Neural cell (in vitro differentiated cells): ENCODE results near the gene GFOD2. TPM values are rescaled to one million over a fixed set of nuclear protein-coding genes. Genes with fewer than 3 reads are reported as not detected.

Experiments used
- H2AFZ ChIP-seq: fragments of 200-600, 300-800 bp; sonication (generic), shearing (Covaris generic); 2 replicates; pipeline ENCODE4 v1.6.0; 2014; ENCODE audit warnings: low read depth, mild to moderate bottlenecking, antibody characterized with exemption, low read length, moderate library complexity
- H3F3A ChIP-seq: fragments of 200-600 bp; shearing (Covaris generic); 2 replicates; pipeline ENCODE4 v1.6.1; 2016; ENCODE audit warnings: mild to moderate bottlenecking, moderate library complexity, mixed read lengths, antibody characterized with exemption, low read length; ENCODE audit not compliant: insufficient read depth, poor library complexity, severe bottlenecking
- H3K27ac ChIP-seq: fragments of 200-600, 300-800 bp; sonication (generic), shearing (Covaris generic); 2 replicates; pipeline ENCODE4 v1.5.1; 2014; ENCODE audit warnings: mild to moderate bottlenecking, low read length, moderate library complexity
- H3K27me3 ChIP-seq: fragments of 300-800, 200-600 bp; sonication (generic), shearing (Covaris generic); 2 replicates; pipeline ENCODE4 v1.6.0; 2014; ENCODE audit warnings: mild to moderate bottlenecking, low read depth, low read length, moderate library complexity; ENCODE audit not compliant: insufficient read depth
- H3K36me3 ChIP-seq: fragments of 300-800, 200-600 bp; sonication (generic), shearing (Covaris generic); 2 replicates; pipeline ENCODE4 v1.5.1; 2014; ENCODE audit warnings: mild to moderate bottlenecking, antibody characterized with exemption, low read length, moderate library complexity; ENCODE audit not compliant: insufficient read depth
- H3K4me2 ChIP-seq: fragments of 300-800, 200-600 bp; sonication (generic), shearing (Covaris generic); 2 replicates; pipeline ENCODE4 v1.6.0; 2014; ENCODE audit warnings: mild to moderate bottlenecking, low read length
- H3K4me3 ChIP-seq: fragments of 300-800, 200-600 bp; sonication (generic), shearing (Covaris generic); 2 replicates; pipeline ENCODE4 v1.5.1; 2014; ENCODE audit warnings: mild to moderate bottlenecking, low read length, moderate library complexity
- H3K79me2 ChIP-seq: fragments of 200-600 bp; shearing (Covaris generic); replicated peaks from 2 replicates; pipeline ENCODE4 v1.6.0; 2014; ENCODE audit warnings: mild to moderate bottlenecking, low read length, moderate library complexity; ENCODE audit not compliant: insufficient read depth
- H3K9ac ChIP-seq: fragments of 300-800, 200-600 bp; sonication (generic), shearing (Covaris generic); 2 replicates; pipeline ENCODE4 v1.6.1; 2016; ENCODE audit warnings: mild to moderate bottlenecking, low read length, mixed read lengths
- H3K9me2 ChIP-seq: fragments of 200-600 bp; shearing (Covaris generic); 2 replicates; pipeline ENCODE4 v1.6.1; 2016; ENCODE audit warnings: mild to moderate bottlenecking, low read length, mixed read lengths; ENCODE audit not compliant: insufficient read depth
- H3K9me3 ChIP-seq: fragments of 200-600, 300-800 bp; sonication (generic), shearing (Covaris generic); 2 replicates; pipeline ENCODE4 v1.6.1; 2016; ENCODE audit warnings: mild to moderate bottlenecking, mixed run types, low read length, moderate library complexity, mixed read lengths
- H4K20me1 ChIP-seq: fragments of 200-600 bp; shearing (Covaris generic); 2 replicates; pipeline ENCODE4 v1.6.1; 2016; ENCODE audit warnings: mild to moderate bottlenecking, mixed run types; ENCODE audit not compliant: insufficient read depth
- CTCF ChIP-seq: fragments of 450-650 bp; IDR thresholded peaks from 2 replicates; pipeline ENCODE4 v1.5.1; 2014; ENCODE audit warnings: antibody characterized with exemption, mild to moderate bottlenecking, moderate library complexity; ENCODE audit not compliant: poor library complexity, severe bottlenecking
- EZH2 ChIP-seq: fragments of 200-600, 300-800 bp; shearing (Covaris generic), sonication (generic); IDR thresholded peaks from 2 replicates; pipeline ENCODE4 v1.6.1; 2014; ENCODE audit warnings: antibody characterized with exemption, low read length, borderline replicate concordance, mild to moderate bottlenecking; ENCODE audit not compliant: insufficient read depth, poor library complexity, severe bottlenecking
- POLR2AphosphoS5 ChIP-seq: IDR thresholded peaks from 2 replicates; pipeline ENCODE4 v1.6.1; 2012
- SMC3 ChIP-seq: fragments of 450-650 bp; conservative IDR thresholded peaks from 2 replicates; pipeline ENCODE4 v1.6.1; 2014; ENCODE audit warnings: antibody characterized with exemption, mild to moderate bottlenecking, moderate library complexity; ENCODE audit not compliant: poor library complexity
- TAF1 ChIP-seq: IDR thresholded peaks from 2 replicates; pipeline ENCODE4 v1.6.1; 2012; ENCODE audit warnings: low read depth
- polyA plus RNA-seq: library from polyadenylated mRNA; depleted of rRNA; stranded (reverse); fragments of >200 nt; gene quantifications from 2 replicates; pipeline ENCODE4 v1.2.3, GENCODE V29; 2014
- TF ChIP-seq, protein P1 (sequence below): IDR thresholded peaks from 2 replicates; pipeline ENCODE4 v1.6.1; 2012; ENCODE audit warnings: borderline replicate concordance

GFOD2 gene
- polyA plus RNA-seq, 1 donor from 2014 or later = 88.4 TPM

- no peak overlapping the region for H3K9ac ChIP-seq
- H3K9me2 ChIP-seq = no peaks in the 10 kb centered on the region
- H3K4me2 ChIP-seq = no peak overlapping the region
- no peaks in the 10 kb centered on the region for H4K20me1 ChIP-seq
- H3K27ac ChIP-seq = no peak overlapping the region
- no peak overlapping the region for H2AFZ ChIP-seq
- H3K9me3 ChIP-seq = no peaks in the 10 kb centered on the region
- no peaks in the 10 kb centered on the region for H3F3A ChIP-seq
- H3K27me3 ChIP-seq = peaks cover 41% of the 10 kb centered on the region
- no peak for TF ChIP-seq SMC3
- no peaks in the 10 kb centered on the region for H3K36me3 ChIP-seq
- no peak overlapping the region for H3K4me3 ChIP-seq
- no peaks in the 10 kb centered on the region for H3K79me2 ChIP-seq
Measured at GRCh38 chr16:67651039-67651438, 68.1 kb downstream of the GFOD2 start.

DNA sequence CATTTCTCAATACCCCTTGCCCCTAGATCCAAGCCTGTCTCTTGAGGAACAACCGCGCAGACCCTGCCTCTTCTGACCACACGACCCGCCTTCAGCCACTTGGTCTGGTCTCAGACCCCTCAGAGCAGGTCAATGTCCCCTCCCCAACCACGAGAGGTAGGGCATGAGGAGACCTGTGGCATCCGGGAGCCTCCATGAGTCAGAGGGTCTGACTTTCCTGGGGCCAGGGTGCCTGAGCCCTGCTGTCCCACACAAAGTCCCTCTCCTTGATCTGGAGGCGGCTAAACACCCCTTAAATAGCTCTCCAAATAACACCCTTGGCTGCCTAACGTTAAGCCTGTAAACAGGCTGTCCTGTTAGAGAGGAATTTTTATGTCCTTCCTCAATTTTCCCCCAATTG, 69.1 kb downstream of the GFOD2 start:
- H3K4me3 ChIP-seq = no peak overlapping the region
- no peaks in the 10 kb centered on the region for H3F3A ChIP-seq
- H3K27me3 ChIP-seq = peaks cover 51% of the 10 kb centered on the region
- no peak overlapping the region for H3K9ac ChIP-seq
- no peaks in the 10 kb centered on the region for H3K79me2 ChIP-seq
- H2AFZ ChIP-seq = no peak overlapping the region
- H3K9me2 ChIP-seq = no peaks in the 10 kb centered on the region
- H3K27ac ChIP-seq = no peak overlapping the region
- no peak overlapping the region for H3K4me2 ChIP-seq
- H3K36me3 ChIP-seq = no peaks in the 10 kb centered on the region
- no peaks in the 10 kb centered on the region for H4K20me1 ChIP-seq
- TF ChIP-seq TAF1 (no peak), EZH2 (no peak), CTCF (no peak), POLR2AphosphoS5 (no peak)
- no peaks in the 10 kb centered on the region for H3K9me3 ChIP-seq

DNA sequence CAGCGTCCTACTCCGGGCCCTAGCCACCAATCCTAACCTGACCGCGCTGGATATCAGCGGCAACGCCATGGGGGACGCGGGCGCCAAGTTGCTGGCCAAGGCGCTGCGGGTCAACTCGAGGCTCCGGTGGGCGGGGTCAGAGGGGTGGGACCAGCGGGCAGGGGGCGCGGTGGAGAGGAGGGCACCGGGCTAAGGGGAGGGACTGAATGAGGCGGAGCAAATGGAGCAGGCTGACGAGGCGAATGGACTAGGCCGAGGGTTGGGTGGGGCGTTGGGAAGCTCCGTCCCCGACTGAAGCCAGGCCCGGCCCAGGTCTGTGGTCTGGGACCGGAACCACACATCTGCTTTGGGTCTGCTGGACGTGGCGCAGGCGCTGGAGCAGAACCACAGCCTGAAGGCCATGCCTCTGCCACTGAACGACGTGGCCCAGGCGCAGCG, 69.6 kb downstream of the GFOD2 start:
- Histone ChIP-seq H3K79me2 (no peaks in the 10 kb centered on the region), H3K9me2 (no peaks in the 10 kb centered on the region), H3F3A (no peaks in the 10 kb centered on the region), H4K20me1 (no peaks in the 10 kb centered on the region), H3K27me3 (peaks cover 53% of the 10 kb centered on the region), H3K27ac (no peak overlapping the region), H3K36me3 (no peaks in the 10 kb centered on the region), H3K4me2 (no peak overlapping the region), H3K9ac (no peak overlapping the region), H3K9me3 (no peaks in the 10 kb centered on the region), H3K4me3 (no peak overlapping the region), H2AFZ (no peak overlapping the region)
- TF ChIP-seq, protein P1, sequence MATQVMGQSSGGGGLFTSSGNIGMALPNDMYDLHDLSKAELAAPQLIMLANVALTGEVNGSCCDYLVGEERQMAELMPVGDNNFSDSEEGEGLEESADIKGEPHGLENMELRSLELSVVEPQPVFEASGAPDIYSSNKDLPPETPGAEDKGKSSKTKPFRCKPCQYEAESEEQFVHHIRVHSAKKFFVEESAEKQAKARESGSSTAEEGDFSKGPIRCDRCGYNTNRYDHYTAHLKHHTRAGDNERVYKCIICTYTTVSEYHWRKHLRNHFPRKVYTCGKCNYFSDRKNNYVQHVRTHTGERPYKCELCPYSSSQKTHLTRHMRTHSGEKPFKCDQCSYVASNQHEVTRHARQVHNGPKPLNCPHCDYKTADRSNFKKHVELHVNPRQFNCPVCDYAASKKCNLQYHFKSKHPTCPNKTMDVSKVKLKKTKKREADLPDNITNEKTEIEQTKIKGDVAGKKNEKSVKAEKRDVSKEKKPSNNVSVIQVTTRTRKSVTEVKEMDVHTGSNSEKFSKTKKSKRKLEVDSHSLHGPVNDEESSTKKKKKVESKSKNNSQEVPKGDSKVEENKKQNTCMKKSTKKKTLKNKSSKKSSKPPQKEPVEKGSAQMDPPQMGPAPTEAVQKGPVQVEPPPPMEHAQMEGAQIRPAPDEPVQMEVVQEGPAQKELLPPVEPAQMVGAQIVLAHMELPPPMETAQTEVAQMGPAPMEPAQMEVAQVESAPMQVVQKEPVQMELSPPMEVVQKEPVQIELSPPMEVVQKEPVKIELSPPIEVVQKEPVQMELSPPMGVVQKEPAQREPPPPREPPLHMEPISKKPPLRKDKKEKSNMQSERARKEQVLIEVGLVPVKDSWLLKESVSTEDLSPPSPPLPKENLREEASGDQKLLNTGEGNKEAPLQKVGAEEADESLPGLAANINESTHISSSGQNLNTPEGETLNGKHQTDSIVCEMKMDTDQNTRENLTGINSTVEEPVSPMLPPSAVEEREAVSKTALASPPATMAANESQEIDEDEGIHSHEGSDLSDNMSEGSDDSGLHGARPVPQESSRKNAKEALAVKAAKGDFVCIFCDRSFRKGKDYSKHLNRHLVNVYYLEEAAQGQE = no peak
- no peak for TF ChIP-seq TAF1
